IMR-90 (cell line): Measurements from ENCODE around the gene EIF4G3. TPM values are rescaled to one million over a fixed set of nuclear protein-coding genes. Genes with fewer than 3 reads are reported as not detected.

ENCODE experiments used
- ATAC-seq: fragments of 200-7000 bp; cut with Tn5 transposase; 2 replicates; pipeline ENCODE4 v1.9.1; 2020; ENCODE audit warnings: low read depth, mild to moderate bottlenecking, moderate library complexity
- BruUV-seq: library from RNA; stranded (reverse); fragments of 400-500 nt; replicated peaks from 2 replicates; lab custom pipeline; 2021; lab: Mats Ljungman, UMichigan
- CTCF ChIA-PET: fragments of 300-600 bp; formaldehyde crosslinking; extraction: SDS; loops from one replicate; lab custom pipeline; 2021; ENCODE audit warnings: antibody characterized with exemption; lab: Yijun Ruan, JAX
- POLR2A ChIA-PET: fragments of 300-600 bp; sonication (Branson Sonifier 250); formaldehyde crosslinking; loops from one replicate; lab custom pipeline; 2022; ENCODE audit warnings: antibody characterized with exemption; ENCODE audit not compliant: unreplicated experiment; lab: Charles Lee
- DNase-seq: peaks from one replicate; pipeline ENCODE4 v3.0.0; 2013
- H2AFZ ChIP-seq: replicated peaks from 2 replicates; pipeline ENCODE3; 2013; ENCODE audit warnings: low read length, mild to moderate bottlenecking; ENCODE audit not compliant: poor library complexity
- H2AK5ac ChIP-seq: 2 replicates; pipeline ENCODE4 v1.6.1; 2013; ENCODE audit warnings: low read depth, low read length, inconsistent platforms
- H2AK9ac ChIP-seq: replicated peaks from 2 replicates; pipeline ENCODE3; 2013; ENCODE audit warnings: mild to moderate bottlenecking, low read depth, low read length, moderate library complexity; ENCODE audit not compliant: poor library complexity
- H2BK120ac ChIP-seq: 2 replicates; pipeline ENCODE4 v1.6.1; 2013; ENCODE audit warnings: low read depth, low read length, inconsistent platforms
- H2BK15ac ChIP-seq: 3 replicates; pipeline ENCODE4 v1.6.1; 2013; ENCODE audit warnings: low read depth, low read length, inconsistent platforms
- H2BK20ac ChIP-seq: 2 replicates; pipeline ENCODE4 v1.6.1; 2013; ENCODE audit warnings: low read depth, mild to moderate bottlenecking, inconsistent platforms, low read length, moderate library complexity
- H2BK5ac ChIP-seq: 2 replicates; pipeline ENCODE4 v1.6.1; 2013; ENCODE audit warnings: mild to moderate bottlenecking, low read depth, low read length, inconsistent platforms; ENCODE audit not compliant: poor library complexity, severe bottlenecking
- H3K14ac ChIP-seq: replicated peaks from 2 replicates; pipeline ENCODE4 v1.6.1; 2013; ENCODE audit warnings: low read depth, low read length, inconsistent platforms
- H3K18ac ChIP-seq: 2 replicates; pipeline ENCODE4 v1.6.1; 2013; ENCODE audit warnings: low read depth, low read length, control low read depth
- H3K23ac ChIP-seq: 2 replicates; pipeline ENCODE4 v1.6.1; 2013; ENCODE audit warnings: low read depth, low read length, inconsistent platforms
- H3K27ac ChIP-seq: 2 replicates; pipeline ENCODE4 v1.5.1; 2013; ENCODE audit warnings: mild to moderate bottlenecking, control low read depth, low read length; ENCODE audit not compliant: insufficient read depth
- H3K27me3 ChIP-seq: 2 replicates; pipeline ENCODE4 v1.6.1; 2013; ENCODE audit warnings: low read length; ENCODE audit not compliant: control insufficient read depth, insufficient read depth
- H3K36me3 ChIP-seq: 2 replicates; pipeline ENCODE4 v1.6.1; 2013; ENCODE audit warnings: low read length, mixed read lengths; ENCODE audit not compliant: control insufficient read depth, insufficient read depth
- H3K4ac ChIP-seq: 2 replicates; pipeline ENCODE4 v1.6.1; 2013; ENCODE audit warnings: low read depth, low read length, inconsistent platforms
- H3K4me1 ChIP-seq: 2 replicates; pipeline ENCODE4 v1.6.1; 2013; ENCODE audit warnings: low read length, mixed read lengths; ENCODE audit not compliant: control insufficient read depth, insufficient read depth
- H3K4me2 ChIP-seq: 2 replicates; pipeline ENCODE4 v1.6.1; 2013; ENCODE audit warnings: low read depth, mild to moderate bottlenecking, control low read depth, low read length, moderate library complexity
- H3K4me3 ChIP-seq: 2 replicates; pipeline ENCODE4 v1.5.1; 2013; ENCODE audit warnings: low read depth, mild to moderate bottlenecking, control low read depth, low read length, moderate library complexity; ENCODE audit not compliant: insufficient read depth
- H3K56ac ChIP-seq: 2 replicates; pipeline ENCODE4 v1.6.1; 2013; ENCODE audit warnings: low read length, inconsistent platforms; ENCODE audit not compliant: insufficient read depth; ENCODE audit errors: extremely low read depth
- H3K79me1 ChIP-seq, 2 experiments: 2 replicates each; pipeline ENCODE4 v1.6.1; 2013; ENCODE audit warnings: low read length in 2 of 2, inconsistent platforms in 1 of 2, low read depth in 1 of 2
- H3K9ac ChIP-seq: 2 replicates; pipeline ENCODE4 v1.6.1; 2013; ENCODE audit warnings: low read depth, low read length, control low read depth
- H3K9me1 ChIP-seq: 2 replicates; pipeline ENCODE4 v1.6.1; 2013; ENCODE audit warnings: low read length, inconsistent platforms; ENCODE audit not compliant: insufficient read depth
- H3K9me3 ChIP-seq: 2 replicates; pipeline ENCODE4 v1.6.1; 2013; ENCODE audit warnings: low read length; ENCODE audit not compliant: control insufficient read depth, insufficient read depth
- H4K20me1 ChIP-seq: 2 replicates; pipeline ENCODE4 v1.6.1; 2013; ENCODE audit warnings: low read length, inconsistent platforms; ENCODE audit not compliant: insufficient read depth
- H4K5ac ChIP-seq: 2 replicates; pipeline ENCODE4 v1.6.1; 2013; ENCODE audit warnings: mild to moderate bottlenecking, low read depth, low read length, control low read depth
- H4K8ac ChIP-seq, 2 experiments: 2 replicates each; pipeline ENCODE4 v1.6.1; 2013; ENCODE audit warnings: low read depth in 2 of 2, low read length in 2 of 2, control low read depth in 1 of 2, inconsistent platforms in 1 of 2
- H4K91ac ChIP-seq: 2 replicates; pipeline ENCODE4 v1.6.1; 2013; ENCODE audit warnings: low read depth, low read length, inconsistent platforms; ENCODE audit not compliant: insufficient read depth
- CEBPB ChIP-seq: IDR thresholded peaks from 2 replicates; pipeline ENCODE4 v1.6.1; 2012; ENCODE audit warnings: low read depth, low read length, improper control_type of control experiment
- FOS ChIP-seq: fragments of 150-350 bp; IDR thresholded peaks from 2 replicates; pipeline ENCODE4 v1.6.1; 2016; ENCODE audit warnings: low read depth, low read length
- RCOR1 ChIP-seq: IDR thresholded peaks from 2 replicates; pipeline ENCODE4 v1.6.1; 2012; ENCODE audit warnings: mild to moderate bottlenecking, low read length, improper control_type of control experiment; ENCODE audit not compliant: insufficient replicate concordance
- WGBS, 2 experiments: methylation state at CpG; one replicate each; pipeline versions ENCODE4 v1.1.5 to v1.1.7; 2013; ENCODE audit warnings: missing lambda C conversion rate in 2 of 2; ENCODE audit not compliant: insufficient read length in 1 of 2; ENCODE audit errors: extremely low coverage in 2 of 2; 5-methylcytosine and 5-hydroxymethylcytosine counted together
- dilution Hi-C: fragments of 300-500 bp; cut with HindIII; formaldehyde crosslinking; loops from one replicate; pipeline ENCODE4 v1.14.3; 2018; ENCODE audit warnings: low sequenced_read_pairs; ENCODE audit not compliant: unreplicated experiment
- in situ Hi-C: fragments of 300-500 bp; cut with MboI; formaldehyde crosslinking; loops from 3 replicates; pipeline ENCODE4 v1.14.3; 2019; ENCODE audit warnings: low sequenced_read_pairs, inconsistent platforms, mixed read lengths
- intact Hi-C: fragments of 100-400 bp; cut with micrococcal nuclease; formaldehyde crosslinking; loops from 2 replicates; pipeline ENCODE4 v1.10.0; 2022
- polyA plus RNA-seq, 3 experiments: library from polyadenylated mRNA; depleted of rRNA; stranded (reverse); fragments of >200 nt; gene quantifications; 2 replicates each; pipeline ENCODE4 v1.2.3, GENCODE V29; 2012; ENCODE audit warnings: low replicate concordance in 1 of 3
- total RNA-seq: library from RNA; depleted of rRNA; stranded (reverse); fragments of >200 nt; gene quantifications from 2 replicates; pipeline ENCODE4 v1.2.3, GENCODE V29; 2012

EIF4G3 gene
- total and polyA plus RNA-seq, 2 of the 4 experiments (the other 2 are of a cell fraction) = 25.8 to 49.2 TPM

- ATAC-seq = no peak
- Histone ChIP-seq H2BK120ac (no peak overlapping the region), H4K5ac (no peak overlapping the region), H3K4me2 (no peak overlapping the region), H2BK20ac (no peak overlapping the region), H3K18ac (no peak overlapping the region), H3K23ac (no peak overlapping the region), H2AK9ac (no peak overlapping the region), H3K9me1 (peaks cover 2% of the 10 kb centered on the region; the same call in 1 of the 2 replicates), H2AFZ (no peak overlapping the region), H3K36me3 (peaks cover 20% of the 10 kb centered on the region), H2BK5ac (no peak overlapping the region), H3K79me1 (peaks cover 0 to 14% of the 10 kb centered on the region in 2 experiments; a peak in 2 of 4 replicates), H3K27ac (no peak overlapping the region), H3K56ac (no peak overlapping the region), H4K8ac (no peak overlapping the region), H3K4ac (no peak overlapping the region), H2BK15ac (no peak overlapping the region), H2AK5ac (no peak overlapping the region), H4K20me1 (no peaks in the 10 kb centered on the region), H3K4me1 (no peaks in the 10 kb centered on the region; the same call in 1 of the 2 replicates), H3K14ac (no peak overlapping the region), H3K27me3 (no peaks in the 10 kb centered on the region), H4K91ac (no peak overlapping the region), H3K4me3 (no peak overlapping the region), H3K9me3 (no peaks in the 10 kb centered on the region), H3K9ac (no peak overlapping the region)
- CTCF ChIA-PET = no interaction called here
- intact Hi-C loops (no loop called here), in situ Hi-C loops (no loop called here), dilution Hi-C loops (no loop called here)
- peak; percentile 12 for DNase-seq
- POLR2A ChIA-PET = no interaction called here
- BruUV-seq = no TSS peak
- TF ChIP-seq CEBPB = peak; percentile 69
- TF ChIP-seq FOS = peak; percentile 27; the same call in 1 of the 2 replicates
- no peak for TF ChIP-seq RCOR1
- WGBS, 2 experiments = no CpG with 5 or more reads among the region's 1 CpG
Observed at GRCh38 chr1:20891091-20891490, 285.6 kb downstream of the EIF4G3 start.
